Colonic mucosa (tissue), 4 donors: ENCODE data around the gene PACS2. TPM values are rescaled to one million over a fixed set of nuclear protein-coding genes. Genes with fewer than 3 reads are reported as not detected.
"Not testable (repeated sequence)": the region's sequence is repeated elsewhere in the genome, so short reads cannot be mapped to it uniquely, and the experiment has no call there.

Experiments
- DNase-seq: peaks from one replicate; pipeline ENCODE4 v3.0.0-alpha.2; 2020
- H3K27ac ChIP-seq: fragments of 200-600 bp; one replicate; pipeline ENCODE4 v1.8.0; 2021
- H3K27me3 ChIP-seq: fragments of 200-600 bp; one replicate; pipeline ENCODE4 v1.8.0; 2021
- H3K36me3 ChIP-seq: fragments of 200-600 bp; one replicate; pipeline ENCODE4 v1.8.0; 2021
- H3K4me1 ChIP-seq: fragments of 200-600 bp; one replicate; pipeline ENCODE4 v1.8.0; 2021; ENCODE audit warnings: mild to moderate bottlenecking
- H3K4me3 ChIP-seq: fragments of 200-600 bp; one replicate; pipeline ENCODE4 v1.8.0; 2021
- H3K9ac ChIP-seq, 2 donors: one replicate each; pipeline ENCODE4 v1.7.0; 2013; ENCODE audit warnings: control low read depth in 2 of 2, low read depth in 2 of 2, low read length in 2 of 2
- H3K9me3 ChIP-seq: fragments of 200-600 bp; one replicate; pipeline ENCODE4 v1.8.0; 2021
- CTCF ChIP-seq: fragments of 200-600 bp; IDR thresholded peaks from one replicate; pipeline ENCODE4 v1.8.0; 2022; ENCODE audit warnings: antibody characterized with exemption, mild to moderate bottlenecking
- intact Hi-C: fragments of 100-400 bp; cut with DNase I; formaldehyde crosslinking; loops from one replicate; pipeline ENCODE4 v1.14.1; 2022
- total RNA-seq, 2 donors: library from RNA; stranded (reverse); fragmentation: NEBNext Ultra II Directional in 1 of 2; extraction: Animal tissue kit (Norgen Biotek cat#: 25700) in 1 of 2; gene quantifications; one replicate each; pipeline ENCODE4 v1.2.1, GENCODE V29; 2021
- donor health status: healthy.
- donor health status: DM: no; HTN: no; CAD: no.
- donor health status: DM: no; HTN: no; CAD: no.

PACS2 gene
- total RNA-seq, 2 donors from 2014 or later = 44.1 to 82.5 TPM

- intact Hi-C loops = no loop called here
- no peak overlapping the region for H3K27ac ChIP-seq
Measured at GRCh38 chr14:105325303-105325702, 10.8 kb downstream of the PACS2 start.

DNA sequence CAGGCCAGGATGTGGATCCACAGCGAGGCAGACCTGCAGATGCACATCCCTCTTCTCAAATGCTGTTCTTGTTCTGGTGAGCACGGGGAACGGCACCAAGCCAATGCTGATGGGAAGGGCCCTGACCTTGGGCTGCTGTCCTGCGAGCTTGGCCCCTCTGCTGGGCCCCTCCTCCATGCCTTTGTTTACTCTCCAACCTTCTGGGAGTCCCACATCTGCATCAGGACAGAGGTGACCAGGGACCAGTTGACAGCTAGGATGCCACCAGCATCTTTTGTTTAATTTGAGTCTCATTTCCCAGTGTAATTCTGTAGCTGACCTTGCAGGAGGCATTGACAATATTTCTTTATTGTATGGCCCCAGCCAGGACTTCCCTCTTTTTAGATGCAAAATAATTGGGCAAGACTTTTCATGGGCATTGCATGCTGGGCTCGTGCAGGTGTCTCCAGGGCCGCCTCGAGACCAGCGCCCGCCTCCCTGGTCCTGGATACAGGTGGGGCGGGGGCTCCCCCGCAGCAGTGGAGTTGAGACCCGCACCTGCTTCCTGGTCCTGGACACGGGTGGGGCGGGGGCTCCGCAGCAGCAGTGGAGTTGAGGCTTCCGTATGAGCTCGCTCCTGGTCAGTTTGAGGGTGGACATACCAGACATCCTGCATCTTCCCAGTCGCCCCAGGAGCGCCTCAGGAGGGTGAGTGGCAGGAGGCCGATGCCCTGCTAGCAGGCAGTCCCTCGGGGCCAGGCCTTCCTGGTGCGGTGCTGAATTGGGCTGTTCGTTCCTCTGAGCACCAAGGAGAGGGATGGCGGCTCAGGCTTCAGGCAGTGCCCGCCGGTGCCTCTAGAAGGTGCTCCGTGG, 11.4 kb downstream of the PACS2 start:
- Histone ChIP-seq H3K9me3 (no peaks in the 10 kb centered on the region), H3K27ac (no peak overlapping the region)

More at GRCh38 chr14:105325303-105325702, 10.8 kb downstream of the PACS2 start:
- Histone ChIP-seq H3K36me3 (no peaks in the 10 kb centered on the region), H3K4me1 (no peaks in the 10 kb centered on the region), H3K27me3 (no peaks in the 10 kb centered on the region), H3K9ac (no peak overlapping the region), H3K4me3 (no peak overlapping the region), H3K9me3 (no peaks in the 10 kb centered on the region)
- no peak for TF ChIP-seq CTCF
- DNase-seq = no peak

DNA sequence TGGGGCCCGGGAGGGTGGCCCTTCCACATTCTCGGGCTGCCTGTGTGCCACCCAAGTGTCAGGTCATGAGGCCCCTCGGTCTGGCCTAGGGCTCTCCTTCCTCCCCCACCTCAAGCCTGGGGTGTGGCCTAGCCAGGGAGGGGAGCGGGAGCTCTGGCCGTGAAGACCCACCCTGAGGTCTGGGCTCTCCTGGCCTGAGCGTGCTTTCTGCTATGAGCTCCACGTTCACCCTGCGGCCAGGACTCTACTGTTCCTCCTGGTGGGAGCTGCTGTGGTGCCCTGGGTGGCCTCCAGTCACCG, 12.0 kb downstream of the PACS2 start:
- Histone ChIP-seq H3K9me3 (no peaks in the 10 kb centered on the region), H3K27me3 (no peaks in the 10 kb centered on the region), H3K27ac (no peak overlapping the region), H3K9ac (no peak overlapping the region), H3K4me1 (no peaks in the 10 kb centered on the region), H3K4me3 (no peak overlapping the region), H3K36me3 (no peaks in the 10 kb centered on the region)
- DNase-seq = no peak
- intact Hi-C loops = no loop called here
- no peak for TF ChIP-seq CTCF

More for the DNA sequence above, 11.4 kb downstream of the PACS2 start:
- no peak for DNase-seq
- TF ChIP-seq CTCF = no peak
- Histone ChIP-seq H3K36me3 (no peaks in the 10 kb centered on the region), H3K27me3 (no peaks in the 10 kb centered on the region), H3K4me3 (no peak overlapping the region), H3K9ac (no peak overlapping the region), H3K4me1 (no peaks in the 10 kb centered on the region)
- intact Hi-C loops = no loop called here

DNA sequence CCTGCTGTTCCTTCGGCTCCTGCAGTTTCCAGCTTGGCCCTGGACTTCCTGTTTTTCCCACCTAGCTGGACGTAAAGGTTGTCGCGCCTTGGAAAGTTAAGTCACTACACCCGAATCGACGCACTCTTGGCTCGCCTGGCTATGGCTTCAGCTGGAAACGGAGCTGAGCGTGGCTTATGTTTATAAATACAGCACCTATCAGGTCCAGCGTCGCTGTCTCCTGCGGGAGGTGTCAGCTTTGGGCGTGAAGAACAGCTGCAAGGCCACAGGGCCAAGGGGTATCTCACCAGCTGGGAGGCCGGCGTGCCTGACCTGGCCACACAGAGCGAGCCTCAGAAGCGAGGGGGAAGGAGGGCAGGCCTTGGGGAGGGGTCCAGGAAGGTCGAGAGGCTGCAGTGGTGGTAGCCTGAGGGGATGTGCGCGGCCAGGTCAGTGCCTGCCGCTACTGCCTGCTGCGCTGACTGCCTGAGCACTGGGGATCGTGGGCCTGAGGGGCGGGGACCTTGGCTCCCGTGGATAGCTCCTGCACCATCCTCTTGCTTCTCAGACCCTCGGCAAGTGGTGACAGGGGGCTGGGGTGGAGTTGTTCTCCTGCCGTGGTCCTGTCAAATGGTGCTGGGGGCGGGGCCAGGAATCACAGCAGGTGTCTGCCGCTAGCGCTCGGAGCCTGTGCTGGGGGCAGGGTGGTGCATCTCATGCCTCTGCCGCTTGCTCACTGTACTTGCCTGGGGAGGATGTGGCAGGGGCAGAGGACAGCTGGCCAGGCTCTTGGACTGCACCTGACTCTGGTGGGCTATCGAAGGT, 12.5 kb downstream of the PACS2 start:
- H3K27ac ChIP-seq = no peak overlapping the region
- H3K4me3 ChIP-seq = no peak overlapping the region
- no peaks in the 10 kb centered on the region for H3K9me3 ChIP-seq
- intact Hi-C loops = no loop called here
- no peak overlapping the region for H3K9ac ChIP-seq
- DNase-seq = no peak
- H3K27me3 ChIP-seq = no peaks in the 10 kb centered on the region
- no peak for TF ChIP-seq CTCF
- H3K36me3 ChIP-seq = no peaks in the 10 kb centered on the region
- H3K4me1 ChIP-seq = no peaks in the 10 kb centered on the region

DNA sequence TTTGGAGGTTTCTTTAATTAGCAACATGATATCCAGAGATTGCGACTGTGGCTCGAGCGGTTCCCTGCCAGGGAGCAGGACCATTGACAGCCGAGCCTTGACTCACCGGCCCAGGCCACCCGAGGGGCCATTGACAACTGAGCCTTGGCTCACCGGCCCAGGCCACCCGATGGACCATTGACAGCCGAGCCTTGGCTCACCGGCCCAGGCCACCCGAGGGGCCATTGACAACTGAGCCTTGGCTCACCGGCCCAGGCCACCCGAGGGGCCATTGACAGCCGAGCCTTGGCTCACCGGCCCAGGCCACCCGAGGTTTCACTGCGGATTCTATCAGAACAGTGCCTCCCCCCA, 13.1 kb downstream of the PACS2 start:
- H3K27me3 ChIP-seq, intact Hi-C loops, H3K4me1 ChIP-seq, H3K4me3 ChIP-seq, H3K36me3 ChIP-seq, DNase-seq, H3K9me3 ChIP-seq, H3K9ac ChIP-seq, H3K27ac ChIP-seq: not testable (repeated sequence)
